ENCODE results near the gene LASP1.
"Not testable (repeated sequence)": the region's sequence is repeated elsewhere in the genome, so short reads cannot be mapped to it uniquely, and the experiment has no call there.

Gene LASP1

GRCh38 chr17:38869526-38870258 is at the start of gene LASP1:
TSS of gene LASP1 (plus strand) at chr17:38870058. CDS start at chr17:38870190, 132 bp downstream.
- peak; percentile 77 for DNase-seq

- peak; percentile 79 for DNase-seq
Observed at GRCh38 chr17:38824899-38825761, 44.7 kb upstream of the LASP1 start, which contains the start of gene CWC25. TSS of gene CWC25 (minus strand) at chr17:38825321. CDS start at chr17:38825183, 138 bp downstream.

GRCh38 chr17:38825762-38826247 is 44.1 kb upstream of the LASP1 start:
- no peak for DNase-seq

GRCh38 chr17:38844261-38844757 is 25.5 kb upstream of the LASP1 start:
- DNase-seq = no peak

GRCh38 chr17:38848557-38848891 is 21.3 kb upstream of the LASP1 start:
- no peak for DNase-seq

- DNase-seq = no peak
Observed at GRCh38 chr17:38848939-38849605, 20.8 kb upstream of the LASP1 start.

- no peak for DNase-seq
Observed at GRCh38 chr17:38850374-38850773, 19.5 kb upstream of the LASP1 start.

- no peak for DNase-seq
Observed at GRCh38 chr17:38851434-38851833, 18.4 kb upstream of the LASP1 start.

GRCh38 chr17:38852771-38853291 is 17.0 kb upstream of the LASP1 start:
- DNase-seq = no peak

- peak; percentile 95 for DNase-seq
Observed at GRCh38 chr17:38853292-38854219, 16.3 kb upstream of the LASP1 start, which contains the start of gene RPL23. TSS of gene RPL23 (minus strand) at chr17:38853721. CDS start at chr17:38853710, 11 bp downstream.

GRCh38 chr17:38855101-38855714 is 14.7 kb upstream of the LASP1 start:
- DNase-seq = not testable (repeated sequence)

- no peak for DNase-seq
Observed at GRCh38 chr17:38857271-38857670, 12.6 kb upstream of the LASP1 start.

GRCh38 chr17:38861399-38861843 is 8.4 kb upstream of the LASP1 start:
- no peak for DNase-seq

GRCh38 chr17:38864636-38865398 is 5.0 kb upstream of the LASP1 start:
- no peak for DNase-seq

- peak; percentile 58 for DNase-seq
Observed at GRCh38 chr17:38867179-38867967, 2.5 kb upstream of the LASP1 start.

- DNase-seq = peak; percentile 37
Observed at GRCh38 chr17:38867968-38868816, 1.7 kb upstream of the LASP1 start.

- DNase-seq = peak; percentile 80
Observed at GRCh38 chr17:38868817-38869525, 887 bp upstream of the LASP1 start.
